ENCODE data around the gene TEX36. TPM values are rescaled to one million over a fixed set of nuclear protein-coding genes. Genes with fewer than 3 reads are reported as not detected.
"Not testable (repeated sequence)": the region's sequence is repeated elsewhere in the genome, so short reads cannot be mapped to it uniquely, and the experiment has no call there.

Gene TEX36
- total RNA-seq (2014; rRNA removed; shearing (Covaris generic); ENCODE audit: low replicate concordance): not detected in 2 replicates

GRCh38 chr10:125683063-125683462, at the start of gene TEX36:
TSS of gene TEX36 (minus strand) at chr10:125683163. CDS start at chr10:125682989, 174 bp downstream.
- DNase-seq: no peak
- no peaks in the 10 kb centered on the region for H3K4me1 ChIP-seq (ENCODE audit: low read length)
- no peaks in the 10 kb centered on the region for H3K9me3 ChIP-seq (ENCODE audit: low read length)
- H3K9ac ChIP-seq (ENCODE audit: low read length): no peak within 1 kb of the TSS
- no peaks in the 10 kb centered on the region for H3K36me3 ChIP-seq (ENCODE audit: insufficient read depth, low read length)
- H3K79me2 ChIP-seq (ENCODE audit: low read length): no peaks in the 10 kb centered on the region
- H4K20me1 ChIP-seq (ENCODE audit: insufficient read depth, low read depth, low read length): no peaks in the 10 kb centered on the region
- H3K9me2 ChIP-seq (replicated peaks; ENCODE audit: insufficient read depth, low read length): no peaks in the 10 kb centered on the region
- no peak within 1 kb of the TSS for H3K4me2 ChIP-seq (ENCODE audit: low read depth, low read length, poor library complexity, severe bottlenecking)
- no peak within 1 kb of the TSS for H3K4me3 ChIP-seq (ENCODE audit: low read length)
- H2AFZ ChIP-seq (ENCODE audit: low read length): no peak within 1 kb of the TSS
- H3K27me3 ChIP-seq (ENCODE audit: low read length): no peaks in the 10 kb centered on the region
- H3K27ac ChIP-seq (ENCODE audit: low read length): no peak within 1 kb of the TSS

- Histone ChIP-seq H3K9me3 (ENCODE audit: low read length) (no peaks in the 10 kb centered on the region), H2AFZ (ENCODE audit: low read length) (no peak overlapping the region), H3K4me3 (ENCODE audit: low read length) (no peak overlapping the region), H3K27ac (ENCODE audit: low read length) (no peak overlapping the region), H4K20me1 (ENCODE audit: insufficient read depth, low read depth, low read length) (0 out of 2 replicates have a peak, but pooled peaks cover 4% of the 10 kb centered on the region), H3K4me1 (ENCODE audit: low read length) (no peaks in the 10 kb centered on the region; the same call in 1 of the 2 replicates), H3K9me2 (replicated peaks; ENCODE audit: insufficient read depth, low read length) (no peaks in the 10 kb centered on the region), H3K79me2 (ENCODE audit: low read length) (peaks cover 25% of the 10 kb centered on the region), H3K36me3 (ENCODE audit: insufficient read depth, low read length) (peaks cover 94% of the 10 kb centered on the region), H3K9ac (ENCODE audit: low read length) (no peak overlapping the region), H3K4me2 (ENCODE audit: low read depth, low read length, poor library complexity, severe bottlenecking) (no peak overlapping the region), H3K27me3 (ENCODE audit: low read length) (no peaks in the 10 kb centered on the region)
- DNase-seq: no peak
Observed at GRCh38 chr10:125727436-125727835, 44.5 kb upstream of the TEX36 start.

- Histone ChIP-seq H3K36me3 (ENCODE audit: insufficient read depth, low read length) (peaks cover 94% of the 10 kb centered on the region), H3K79me2 (ENCODE audit: low read length) (peaks cover 30% of the 10 kb centered on the region), H3K4me2 (ENCODE audit: low read depth, low read length, poor library complexity, severe bottlenecking) (no peak overlapping the region), H3K9ac (ENCODE audit: low read length) (no peak overlapping the region), H3K9me2 (replicated peaks; ENCODE audit: insufficient read depth, low read length) (no peaks in the 10 kb centered on the region), H3K4me1 (ENCODE audit: low read length) (peaks cover 5% of the 10 kb centered on the region; the same call in 1 of the 2 replicates), H3K4me3 (ENCODE audit: low read length) (no peak overlapping the region), H3K9me3 (ENCODE audit: low read length) (no peaks in the 10 kb centered on the region), H3K27ac (ENCODE audit: low read length) (no peak overlapping the region), H4K20me1 (ENCODE audit: insufficient read depth, low read depth, low read length) (0 out of 2 replicates have a peak, but pooled peaks cover 3% of the 10 kb centered on the region), H2AFZ (ENCODE audit: low read length) (no peak overlapping the region), H3K27me3 (ENCODE audit: low read length) (no peaks in the 10 kb centered on the region)
- no peak for DNase-seq
Observed at GRCh38 chr10:125726914-125727313, 44.0 kb upstream of the TEX36 start.

GRCh38 chr10:125722811-125723210, 39.8 kb upstream of the TEX36 start:
- H3K36me3 ChIP-seq (ENCODE audit: insufficient read depth, low read length): peaks cover 69% of the 10 kb centered on the region
- no peak overlapping the region for H3K4me2 ChIP-seq (ENCODE audit: low read depth, low read length, poor library complexity, severe bottlenecking)
- H3K4me3 ChIP-seq (ENCODE audit: low read length): no peak overlapping the region
- H3K9ac ChIP-seq (ENCODE audit: low read length): no peak overlapping the region
- H3K27ac ChIP-seq (ENCODE audit: low read length): no peak overlapping the region
- H4K20me1 ChIP-seq (ENCODE audit: insufficient read depth, low read depth, low read length): 0 out of 2 replicates have a peak, but pooled peaks cover 5% of the 10 kb centered on the region
- H3K9me2 ChIP-seq (replicated peaks; ENCODE audit: insufficient read depth, low read length): no peaks in the 10 kb centered on the region
- peaks cover 26% of the 10 kb centered on the region for H3K4me1 ChIP-seq (ENCODE audit: low read length)
- H3K27me3 ChIP-seq (ENCODE audit: low read length): no peaks in the 10 kb centered on the region
- peaks cover 48% of the 10 kb centered on the region for H3K79me2 ChIP-seq (ENCODE audit: low read length)
- no peak for DNase-seq
- H3K9me3 ChIP-seq (ENCODE audit: low read length): no peaks in the 10 kb centered on the region
- no peak overlapping the region for H2AFZ ChIP-seq (ENCODE audit: low read length)

- Histone ChIP-seq H3K4me1 (ENCODE audit: low read length) (peaks cover 26% of the 10 kb centered on the region), H3K9ac (ENCODE audit: low read length) (peak overlapping the region; percentile 99), H2AFZ (ENCODE audit: low read length) (no peak overlapping the region), H3K4me2 (ENCODE audit: low read depth, low read length, poor library complexity, severe bottlenecking) (peak overlapping the region; percentile 76), H3K4me3 (ENCODE audit: low read length) (peak overlapping the region; percentile 98), H3K27me3 (ENCODE audit: low read length) (no peaks in the 10 kb centered on the region), H3K79me2 (ENCODE audit: low read length) (peaks cover 48% of the 10 kb centered on the region), H3K9me3 (ENCODE audit: low read length) (no peaks in the 10 kb centered on the region), H3K36me3 (ENCODE audit: insufficient read depth, low read length) (peaks cover 51% of the 10 kb centered on the region), H3K27ac (ENCODE audit: low read length) (no peak overlapping the region), H3K9me2 (replicated peaks; ENCODE audit: insufficient read depth, low read length) (no peaks in the 10 kb centered on the region), H4K20me1 (ENCODE audit: insufficient read depth, low read depth, low read length) (0 out of 2 replicates have a peak, but pooled peaks cover 5% of the 10 kb centered on the region)
- DNase-seq: no peak
Observed at GRCh38 chr10:125721035-125721434, 38.1 kb upstream of the TEX36 start.

GRCh38 chr10:125720002-125720382, 37.0 kb upstream of the TEX36 start:
- Histone ChIP-seq H3K9ac (ENCODE audit: low read length) (peak overlapping the region; percentile 99), H4K20me1 (ENCODE audit: insufficient read depth, low read depth, low read length) (0 out of 2 replicates have a peak, but pooled peaks cover 5% of the 10 kb centered on the region), H3K9me3 (ENCODE audit: low read length) (no peaks in the 10 kb centered on the region), H3K27me3 (ENCODE audit: low read length) (no peaks in the 10 kb centered on the region), H3K4me2 (ENCODE audit: low read depth, low read length, poor library complexity, severe bottlenecking) (peak overlapping the region; percentile 76), H3K4me1 (ENCODE audit: low read length) (peaks cover 26% of the 10 kb centered on the region), H3K4me3 (ENCODE audit: low read length) (peak overlapping the region; percentile 98), H2AFZ (ENCODE audit: low read length) (peak overlapping the region; percentile 51; the same call in 1 of the 2 replicates), H3K36me3 (ENCODE audit: insufficient read depth, low read length) (peaks cover 43% of the 10 kb centered on the region), H3K9me2 (replicated peaks; ENCODE audit: insufficient read depth, low read length) (no peaks in the 10 kb centered on the region), H3K27ac (ENCODE audit: low read length) (peak overlapping the region; percentile 62), H3K79me2 (ENCODE audit: low read length) (peaks cover 48% of the 10 kb centered on the region)
- DNase-seq: peak; percentile 55

DNA sequence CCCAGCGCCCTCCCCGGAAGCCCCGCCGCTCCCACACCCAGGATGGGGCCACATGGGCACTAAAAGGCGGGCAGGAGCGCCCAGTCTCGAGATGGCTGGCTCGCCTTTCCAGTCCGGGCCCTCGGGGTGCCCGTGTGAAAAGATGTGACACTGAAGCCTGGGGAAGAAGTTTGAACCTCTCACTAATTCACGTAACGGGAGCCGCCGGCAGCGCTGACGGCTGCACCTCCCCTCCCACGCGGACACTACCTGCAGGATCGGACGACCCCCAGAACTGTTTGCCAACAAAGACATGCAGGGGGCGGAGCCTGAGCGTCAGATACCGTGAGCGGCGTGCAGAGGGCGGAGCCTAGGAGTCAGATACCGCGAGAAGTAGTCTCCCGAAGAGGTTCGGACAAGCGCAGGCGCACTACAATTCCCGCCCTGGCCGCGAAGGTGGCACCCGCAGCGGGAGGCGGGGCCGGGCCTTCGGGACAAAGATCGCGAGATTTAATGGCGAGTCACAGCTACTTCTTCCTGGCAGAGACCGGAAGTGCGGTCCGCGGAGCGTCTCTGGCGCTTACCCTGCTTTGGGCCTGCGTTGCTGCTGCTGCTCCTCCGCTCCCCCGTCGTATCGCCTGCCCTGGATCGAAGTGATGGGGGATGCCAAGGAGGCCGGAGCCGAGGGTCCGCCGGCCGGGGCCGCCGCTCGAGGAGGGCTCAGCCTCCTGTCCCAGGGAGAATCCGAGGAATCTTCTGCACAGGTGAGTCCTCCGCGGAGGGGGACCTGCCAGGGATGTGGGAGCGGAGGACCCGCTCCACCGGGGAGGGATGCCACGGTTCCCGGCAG, 36.4 kb upstream of the TEX36 start, which contains the start of gene EDRF1:
TSS of gene EDRF1 (plus strand) at position 537 of the 829 bp plus-strand sequence. CDS start at position 636, 99 bp downstream.
- H4K20me1 ChIP-seq (ENCODE audit: insufficient read depth, low read depth, low read length): 0 out of 2 replicates have a peak, but pooled peaks cover 5% of the 10 kb centered on the region
- peaks cover 37% of the 10 kb centered on the region for H3K36me3 ChIP-seq (ENCODE audit: insufficient read depth, low read length)
- H3K27me3 ChIP-seq (ENCODE audit: low read length): no peaks in the 10 kb centered on the region
- peak; percentile 100 for DNase-seq
- peak within 1 kb of the TSS; percentile 99 for H3K9ac ChIP-seq (ENCODE audit: low read length)
- no peaks in the 10 kb centered on the region for H3K9me3 ChIP-seq (ENCODE audit: low read length)
- peak within 1 kb of the TSS; percentile 76 for H3K4me2 ChIP-seq (ENCODE audit: low read depth, low read length, poor library complexity, severe bottlenecking)
- peak within 1 kb of the TSS; percentile 62 for H3K27ac ChIP-seq (ENCODE audit: low read length)
- peaks cover 26% of the 10 kb centered on the region for H3K4me1 ChIP-seq (ENCODE audit: low read length)
- peak within 1 kb of the TSS; percentile 98 for H2AFZ ChIP-seq (ENCODE audit: low read length)
- H3K4me3 ChIP-seq (ENCODE audit: low read length): peak within 1 kb of the TSS; percentile 98
- no peaks in the 10 kb centered on the region for H3K9me2 ChIP-seq (replicated peaks; ENCODE audit: insufficient read depth, low read length)
- H3K79me2 ChIP-seq (ENCODE audit: low read length): peaks cover 45% of the 10 kb centered on the region

DNA sequence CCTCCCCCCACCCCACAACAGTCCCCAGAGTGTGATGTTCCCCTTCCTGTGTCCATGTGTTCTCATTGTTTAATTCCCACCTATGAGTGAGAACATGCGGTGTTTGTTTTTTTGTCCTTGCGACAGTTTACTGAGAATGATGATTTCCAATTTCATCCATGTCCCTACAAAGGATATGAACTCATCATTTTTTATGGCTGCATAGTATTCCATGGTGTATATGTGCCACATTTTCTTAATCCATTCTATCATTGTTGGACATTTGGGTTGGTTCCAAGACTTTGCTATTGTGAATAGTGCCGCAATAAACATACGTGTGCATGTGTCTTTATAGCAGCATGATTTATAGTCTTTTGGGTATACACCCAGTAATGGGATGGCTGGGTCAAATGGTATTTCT, 31.8 kb upstream of the TEX36 start:
- H3K27ac ChIP-seq (ENCODE audit: low read length); H3K4me3 ChIP-seq (ENCODE audit: low read length); H3K9ac ChIP-seq (ENCODE audit: low read length); H3K4me2 ChIP-seq (ENCODE audit: low read depth, low read length, poor library complexity, severe bottlenecking); H2AFZ ChIP-seq (ENCODE audit: low read length); H4K20me1 ChIP-seq (ENCODE audit: insufficient read depth, low read depth, low read length); H3K9me2 ChIP-seq (replicated peaks; ENCODE audit: insufficient read depth, low read length); DNase-seq; H3K9me3 ChIP-seq (ENCODE audit: low read length); H3K36me3 ChIP-seq (ENCODE audit: insufficient read depth, low read length); H3K79me2 ChIP-seq (ENCODE audit: low read length); H3K27me3 ChIP-seq (ENCODE audit: low read length): not testable (repeated sequence)
- peaks cover 13% of the 10 kb centered on the region for H3K4me1 ChIP-seq (ENCODE audit: low read length)

Data from Karpas-422 (cell line).